ENCODE measurements around the gene SLC12A5.

The SLC12A5 gene

GRCh38 chr20:46010491-46011391, 18.3 kb upstream of the SLC12A5 start:
- H3K36me3 ChIP-seq (ENCODE audit: control insufficient read depth in 2 of 2, insufficient read depth in 1 of 2, low read length in 2 of 2): no peaks in the 10 kb centered on the region
- no peak for TF ChIP-seq PBX3 (CRISPR knock-in tag; IDR thresholded peaks at IDR 0.05)
- no peak for TF ChIP-seq ZNF654 (tag by site-specific recombination; IDR thresholded peaks at IDR 0.05; ENCODE audit: low read depth)
- TF ChIP-seq ZNF2 (tag by site-specific recombination; IDR thresholded peaks at IDR 0.05): no peak
- no peak for TF ChIP-seq KLF7 (tag by site-specific recombination; IDR thresholded peaks at IDR 0.05; ENCODE audit: borderline replicate concordance)
- no peak for TF ChIP-seq ZNF324 (tag by site-specific recombination; IDR thresholded peaks at IDR 0.05)
- TF ChIP-seq ZNF23 (tag by site-specific recombination; IDR thresholded peaks at IDR 0.05; ENCODE audit: borderline replicate concordance): no peak
- no peak for TF ChIP-seq HOXC10 (CRISPR knock-in tag; IDR thresholded peaks at IDR 0.05)
- no peak for TF ChIP-seq ZNF239 (tag by site-specific recombination; IDR thresholded peaks at IDR 0.05)
- TF ChIP-seq MYNN (tag by site-specific recombination; IDR thresholded peaks at IDR 0.05; ENCODE audit: borderline replicate concordance): no peak
- no peak for TF ChIP-seq ZSCAN18 (tag by site-specific recombination; IDR thresholded peaks at IDR 0.05)
- no peak for TF ChIP-seq ZXDB (tag by site-specific recombination; IDR thresholded peaks at IDR 0.05)
- POLR2A ChIA-PET: no interaction called here
- H3K27ac ChIP-seq (ENCODE audit: extremely low read depth, low read depth, low read length): no peak overlapping the region
- H3K4me1 ChIP-seq (ENCODE audit: control insufficient read depth, insufficient read depth, low read length): no peaks in the 10 kb centered on the region
- no peaks in the 10 kb centered on the region for H3K9me3 ChIP-seq (ENCODE audit: control insufficient read depth, insufficient read depth, low read depth, low read length)
- no peak overlapping the region for H3K4me3 ChIP-seq (ENCODE audit: low read depth, low read length)
- CTCF ChIA-PET: interaction anchor here (0.8 to 4.9 kb wide), 8 partner anchors 11 to 411 kb away, joined by 3 to 86 read pairs (median 4); no protein-coding TSS in a partner anchor

GRCh38 chr20:46011631-46012482, 17.2 kb upstream of the SLC12A5 start:
- CTCF ChIA-PET: interaction anchor here (0.6 to 4.9 kb wide), 20 partner anchors 13 to 663 kb away, joined by 3 to 86 read pairs (median 4); no protein-coding TSS in a partner anchor
- Histone ChIP-seq H3K4me1 (ENCODE audit: control insufficient read depth, insufficient read depth, low read length) (no peaks in the 10 kb centered on the region), H3K9me3 (ENCODE audit: control insufficient read depth, insufficient read depth, low read depth, low read length) (no peaks in the 10 kb centered on the region), H3K4me3 (ENCODE audit: low read depth, low read length) (no peak overlapping the region), H3K27ac (ENCODE audit: extremely low read depth, low read depth, low read length) (no peak overlapping the region), H3K36me3 (ENCODE audit: control insufficient read depth in 2 of 2, insufficient read depth in 1 of 2, low read length in 2 of 2) (no peaks in the 10 kb centered on the region)
- POLR2A ChIA-PET: no interaction called here
- TF ChIP-seq ZNF223 (tag by site-specific recombination; IDR thresholded peaks at IDR 0.05): no peak
- no peak for TF ChIP-seq ZNF148 (tag by site-specific recombination; IDR thresholded peaks at IDR 0.05; ENCODE audit: borderline replicate concordance)
- no peak for TF ChIP-seq AEBP2 (tag by site-specific recombination; IDR thresholded peaks at IDR 0.05; ENCODE audit: borderline replicate concordance)
- TF ChIP-seq MEIS1 (CRISPR knock-in tag; IDR thresholded peaks at IDR 0.05; ENCODE audit: borderline replicate concordance): no peak
- no peak for TF ChIP-seq ZBTB7A (tag by site-specific recombination; IDR thresholded peaks at IDR 0.05; ENCODE audit: low read depth)
- no peak for TF ChIP-seq ZNF777 (tag by site-specific recombination; IDR thresholded peaks at IDR 0.05; ENCODE audit: borderline replicate concordance)
- no peak for TF ChIP-seq WT1 (tag by site-specific recombination; IDR thresholded peaks at IDR 0.05)
- TF ChIP-seq TSHZ1 (tag by site-specific recombination; IDR thresholded peaks at IDR 0.05; ENCODE audit: borderline replicate concordance): no peak
- no peak for TF ChIP-seq ZFP3 (tag by site-specific recombination; IDR thresholded peaks at IDR 0.05; ENCODE audit: low read depth)
- peak; percentile 41; the same call in 1 of the 2 replicates for TF ChIP-seq ZFHX2 (tag by site-specific recombination; conservative IDR thresholded peaks at IDR 0.05)
- TF ChIP-seq EGR2 (tag by site-specific recombination; IDR thresholded peaks at IDR 0.05; ENCODE audit: low read depth): 0 out of 2 replicates have a peak, but pooled peaks have one; percentile 25
